H9 (cell line): ENCODE results near the gene RNF215. TPM values are rescaled to one million over a fixed set of nuclear protein-coding genes. Genes with fewer than 3 reads are reported as not detected.

Source experiments
- DNase-seq: peaks from one replicate; pipeline ENCODE4 v3.0.0-alpha.2; 2017
- H2AFZ ChIP-seq: one replicate; pipeline ENCODE4 v1.6.1; 2013; ENCODE audit warnings: mild to moderate bottlenecking, low read length, control low read depth, moderate library complexity
- H2AK5ac ChIP-seq: 2 replicates; pipeline ENCODE4 v1.6.1; 2013; ENCODE audit warnings: low read length, control low read depth, mixed read lengths; ENCODE audit not compliant: insufficient read length
- H2BK120ac ChIP-seq: one replicate; pipeline ENCODE4 v1.6.1; 2013; ENCODE audit warnings: low read depth, mild to moderate bottlenecking, low read length, control low read depth, inconsistent platforms; ENCODE audit not compliant: poor library complexity, severe bottlenecking
- H2BK12ac ChIP-seq: 2 replicates; pipeline ENCODE4 v1.6.1; 2013; ENCODE audit warnings: low read length, control low read depth, mixed read lengths, low read depth; ENCODE audit not compliant: insufficient read length
- H2BK15ac ChIP-seq: 2 replicates; pipeline ENCODE4 v1.6.1; 2013; ENCODE audit warnings: low read depth, low read length, control low read depth
- H2BK20ac ChIP-seq: one replicate; pipeline ENCODE4 v1.6.1; 2013; ENCODE audit warnings: low read depth, mild to moderate bottlenecking, low read length, control low read depth, inconsistent platforms; ENCODE audit not compliant: poor library complexity, severe bottlenecking
- H2BK5ac ChIP-seq: 2 replicates; pipeline ENCODE4 v1.6.1; 2013; ENCODE audit warnings: low read length, control low read depth, mixed read lengths; ENCODE audit not compliant: insufficient read length
- H3K14ac ChIP-seq: 2 replicates; pipeline ENCODE4 v1.6.1; 2013; ENCODE audit warnings: low read length, control low read depth; ENCODE audit not compliant: insufficient read depth
- H3K18ac ChIP-seq: 2 replicates; pipeline ENCODE4 v1.6.1; 2013; ENCODE audit warnings: low read depth, mild to moderate bottlenecking, mixed read lengths, low read length, control low read depth; ENCODE audit not compliant: insufficient read length
- H3K23ac ChIP-seq: 2 replicates; pipeline ENCODE4 v1.6.1; 2013; ENCODE audit warnings: low read length, control low read depth, mixed read lengths, low read depth; ENCODE audit not compliant: insufficient read length
- H3K23me2 ChIP-seq: 2 replicates; pipeline ENCODE4 v1.6.1; 2013; ENCODE audit warnings: low read depth, mild to moderate bottlenecking, mixed read lengths, low read length, control low read depth; ENCODE audit not compliant: insufficient read length, poor library complexity, severe bottlenecking
- H3K27ac ChIP-seq: 2 replicates; pipeline ENCODE4 v1.5.1; 2013; ENCODE audit warnings: low read length, control low read depth, mixed read lengths, low read depth; ENCODE audit not compliant: insufficient read length
- H3K27me3 ChIP-seq: 2 replicates; pipeline ENCODE4 v1.6.1; 2013; ENCODE audit warnings: low read length, control low read depth, inconsistent platforms; ENCODE audit not compliant: insufficient read depth
- H3K4ac ChIP-seq: 2 replicates; pipeline ENCODE4 v1.6.1; 2013; ENCODE audit warnings: low read depth, mild to moderate bottlenecking, control low read depth, inconsistent platforms, low read length, moderate library complexity
- H3K4me1 ChIP-seq: 2 replicates; pipeline ENCODE4 v1.6.1; 2013; ENCODE audit warnings: low read length, control low read depth, inconsistent platforms; ENCODE audit not compliant: insufficient read depth
- H3K4me2 ChIP-seq: 2 replicates; pipeline ENCODE4 v1.6.1; 2013; ENCODE audit warnings: low read length, control low read depth, mixed read lengths; ENCODE audit not compliant: insufficient read length, insufficient read depth
- H3K56ac ChIP-seq: 2 replicates; pipeline ENCODE4 v1.6.1; 2013; ENCODE audit warnings: low read depth, mild to moderate bottlenecking, mixed read lengths, low read length, control low read depth; ENCODE audit not compliant: insufficient read length
- H3K79me1 ChIP-seq: 2 replicates; pipeline ENCODE4 v1.6.1; 2013; ENCODE audit warnings: low read depth, mild to moderate bottlenecking, moderate library complexity, low read length, control low read depth, inconsistent platforms; ENCODE audit not compliant: insufficient read depth, poor library complexity, severe bottlenecking
- H3K79me2 ChIP-seq: 2 replicates; pipeline ENCODE4 v1.6.1; 2013; ENCODE audit warnings: low read length, control low read depth, inconsistent platforms; ENCODE audit not compliant: insufficient read depth
- H3K9ac ChIP-seq: 2 replicates; pipeline ENCODE4 v1.6.1; 2013; ENCODE audit warnings: low read length, control low read depth, mixed read lengths; ENCODE audit not compliant: insufficient read length; ENCODE audit errors: extremely low read depth
- H3K9me3 ChIP-seq: one replicate; pipeline ENCODE4 v1.6.1; 2013; ENCODE audit warnings: low read depth, low read length, inconsistent platforms; ENCODE audit not compliant: control insufficient read depth
- H3T11ph ChIP-seq: one replicate; pipeline ENCODE4 v1.6.1; 2013; ENCODE audit warnings: mild to moderate bottlenecking, low read length, control low read depth, inconsistent platforms
- H4K20me1 ChIP-seq: one replicate; pipeline ENCODE4 v1.6.1; 2013; ENCODE audit not compliant: control insufficient read depth, insufficient read length, insufficient read depth
- H4K5ac ChIP-seq: 2 replicates; pipeline ENCODE4 v1.6.1; 2013; ENCODE audit warnings: low read depth, mild to moderate bottlenecking, mixed read lengths, low read length, control low read depth; ENCODE audit not compliant: insufficient read length
- H4K8ac ChIP-seq: replicated peaks from 2 replicates; pipeline ENCODE4 v1.6.1; 2013; ENCODE audit warnings: low read length, control low read depth, mixed read lengths, low read depth; ENCODE audit not compliant: insufficient read length
- H4K91ac ChIP-seq: 2 replicates; pipeline ENCODE4 v1.6.1; 2013; ENCODE audit warnings: low read depth, mild to moderate bottlenecking, moderate library complexity, mixed read lengths, low read length, control low read depth; ENCODE audit not compliant: insufficient read length
- H3K27ac Mint-ChIP-seq, 3 experiments: 2 replicates in 2 of 3; 3 replicates in 1 of 3; pipeline ENCODE4 v1.8.0; 2020 to 2021; ENCODE audit warnings: mixed read lengths in 3 of 3, mild to moderate bottlenecking in 1 of 3, moderate library complexity in 1 of 3
- H3K27me3 Mint-ChIP-seq: 2 replicates; pipeline ENCODE4 v1.8.0; 2021; ENCODE audit warnings: low read depth, mild to moderate bottlenecking, moderate library complexity, mixed read lengths
- H3K36me3 Mint-ChIP-seq, 3 experiments: 2 replicates in 2 of 3; 3 replicates in 1 of 3; pipeline ENCODE4 v1.8.0; 2020 to 2021; ENCODE audit warnings: low read depth in 3 of 3, mixed read lengths in 3 of 3; ENCODE audit not compliant: insufficient read depth in 1 of 3
- H3K4me1 Mint-ChIP-seq, 2 experiments: 2 replicates each; pipeline ENCODE4 v1.8.0; 2020; ENCODE audit warnings: mixed read lengths in 2 of 2
- H3K4me3 Mint-ChIP-seq, 2 experiments: 2 replicates in 1 of 2; 3 replicates in 1 of 2; pipeline ENCODE4 v1.8.0; 2020 to 2021; ENCODE audit warnings: mild to moderate bottlenecking in 2 of 2, mixed read lengths in 2 of 2, moderate library complexity in 1 of 2
- H3K9me3 Mint-ChIP-seq, 2 experiments: 2 replicates in 1 of 2; 3 replicates in 1 of 2; pipeline ENCODE4 v1.8.0; 2020; ENCODE audit warnings: mild to moderate bottlenecking in 2 of 2, mixed read lengths in 2 of 2, moderate library complexity in 1 of 2
- CTCF ChIP-seq: fragments of 200-600 bp; sonication (generic); conservative IDR thresholded peaks from 3 replicates; pipeline ENCODE4 v1.8.0; 2021; ENCODE audit warnings: antibody characterized with exemption, mild to moderate bottlenecking
- WGBS: extraction: QIAGEN DNeasy Blood & Tissue Kit; methylation state at CpG from one replicate; pipeline ENCODE4 v1.1.7; 2013; ENCODE audit warnings: missing lambda C conversion rate, low lambda C conversion rate, mixed read lengths; ENCODE audit not compliant: insufficient read length; ENCODE audit errors: extremely low coverage; 5-methylcytosine and 5-hydroxymethylcytosine counted together
- total RNA-seq: library from RNA; stranded (reverse); gene quantifications from 2 replicates; pipeline ENCODE4 v1.2.1, GENCODE V29; 2021

The RNF215 gene
- total RNA-seq, 1 experiment from 2014 or later: 24.5 TPM

- Histone ChIP-seq H3K9me3 (no peaks in the 10 kb centered on the region), H3K56ac (no peak overlapping the region), H2BK12ac (no peak overlapping the region), H3K79me2 (peaks cover 15% of the 10 kb centered on the region), H2BK15ac (no peak overlapping the region), H3K9ac (peak overlapping the region; percentile 34), H3K27ac (no peak overlapping the region), H2BK20ac (no peak overlapping the region), H4K8ac (no peak overlapping the region), H3K4me1 (no peaks in the 10 kb centered on the region; the same call in 1 of the 2 replicates), H4K5ac (no peak overlapping the region), H3K18ac (peak overlapping the region; percentile 36), H2AK5ac (no peak overlapping the region), H3K27me3 (no peaks in the 10 kb centered on the region), H3K4me2 (peak overlapping the region; percentile 75), H4K91ac (no peak overlapping the region), H3K23me2 (peaks cover 3% of the 10 kb centered on the region), H4K20me1 (no peaks in the 10 kb centered on the region), H3K79me1 (peaks cover 10% of the 10 kb centered on the region), H3K14ac (0 out of 2 replicates have a peak overlapping the region, but pooled peaks have one; percentile 45), H2AFZ (no peak overlapping the region), H3K4ac (no peak overlapping the region), H2BK5ac (no peak overlapping the region), H3T11ph (no peak overlapping the region), H2BK120ac (no peak overlapping the region), H3K23ac (no peak overlapping the region)
- no peak for DNase-seq
- Mint-ChIP-seq H3K4me1 (peaks cover 16 to 20% of the 10 kb centered on the region in 2 experiments), H3K9me3 (no peaks in the 10 kb centered on the region), H3K27me3 (no peaks in the 10 kb centered on the region), H3K4me3 (peak overlapping the region; percentile 96 to 99), H3K36me3 (peaks cover 7 to 21% (median 19%) of the 10 kb centered on the region in 3 experiments), H3K27ac (peak overlapping the region; percentile 83 to 98 (median 91))
- no CpG with 5 or more reads among the region's 9 CpGs for WGBS
- no peak for TF ChIP-seq CTCF
Measured at GRCh38 chr22:30357236-30357570, 30.0 kb downstream of the RNF215 start.
